HG02852 (cell line): ENCODE results near the gene FGFR4.
A peak's percentile ranks its signal among the peaks of the same experiment; 100 is the strongest.

Experiments used
- ATAC-seq: cut with Tn5 transposase; IDR thresholded peaks from one replicate; pipeline ENCODE4 v1.9.1; 2021; ENCODE audit warnings: mild to moderate bottlenecking, moderate library complexity; ENCODE audit not compliant: unreplicated experiment

Gene FGFR4

GRCh38 chr5:177131019-177131320 is 44.3 kb downstream of the FGFR4 start:
- no peak for ATAC-seq

GRCh38 chr5:177131352-177132135 is 44.8 kb downstream of the FGFR4 start:
- no peak for ATAC-seq

- ATAC-seq, result peak; percentile 9
Observed at GRCh38 chr5:177132136-177133095, 45.7 kb downstream of the FGFR4 start.

- peak; percentile 65 for ATAC-seq
Observed at GRCh38 chr5:177133096-177133852, 46.6 kb downstream of the FGFR4 start, which contains the start of gene NSD1. Gene NSD1, plus strand, starts transcription at chr5:177133773. Its CDS starts 1,331 bp downstream, at chr5:177135104.

GRCh38 chr5:177133853-177134696 is 47.4 kb downstream of the FGFR4 start:
- ATAC-seq, result peak; percentile 30

GRCh38 chr5:177134697-177135225 is 48.0 kb downstream of the FGFR4 start:
- no peak for ATAC-seq

GRCh38 chr5:177140312-177140711 is 53.6 kb downstream of the FGFR4 start:
- no peak for ATAC-seq

- no peak for ATAC-seq
Observed at GRCh38 chr5:177141496-177141895, 54.8 kb downstream of the FGFR4 start.

- ATAC-seq, result no peak
Observed at GRCh38 chr5:177142098-177142611, 55.4 kb downstream of the FGFR4 start.

- ATAC-seq, result no peak
Observed at GRCh38 chr5:177142778-177143177, 56.1 kb downstream of the FGFR4 start.

GRCh38 chr5:177146891-177147638 is 60.4 kb downstream of the FGFR4 start:
- ATAC-seq, result no peak
